ENCODE results near the gene PTPRE. TPM values are rescaled to one million over a fixed set of nuclear protein-coding genes. Genes with fewer than 3 reads are reported as not detected.

PTPRE gene
- total and polyA plus RNA-seq, 9 donors, result 2.1 to 15.5 (median 6.9) TPM

- Histone ChIP-seq H3K9me3 (no peaks in the 10 kb centered on the region), H3K4me3 (no peak overlapping the region), H3K36me3 (no peaks in the 10 kb centered on the region), H3K27me3 (no peaks in the 10 kb centered on the region), H3K4me1 (ENCODE audit: insufficient read depth) (peaks cover 7% of the 10 kb centered on the region), H3K27ac (no peak overlapping the region)
- no peak for DNase-seq
- intact Hi-C loops (cut with DNase I), result no loop called here
- TF ChIP-seq, protein P1, sequence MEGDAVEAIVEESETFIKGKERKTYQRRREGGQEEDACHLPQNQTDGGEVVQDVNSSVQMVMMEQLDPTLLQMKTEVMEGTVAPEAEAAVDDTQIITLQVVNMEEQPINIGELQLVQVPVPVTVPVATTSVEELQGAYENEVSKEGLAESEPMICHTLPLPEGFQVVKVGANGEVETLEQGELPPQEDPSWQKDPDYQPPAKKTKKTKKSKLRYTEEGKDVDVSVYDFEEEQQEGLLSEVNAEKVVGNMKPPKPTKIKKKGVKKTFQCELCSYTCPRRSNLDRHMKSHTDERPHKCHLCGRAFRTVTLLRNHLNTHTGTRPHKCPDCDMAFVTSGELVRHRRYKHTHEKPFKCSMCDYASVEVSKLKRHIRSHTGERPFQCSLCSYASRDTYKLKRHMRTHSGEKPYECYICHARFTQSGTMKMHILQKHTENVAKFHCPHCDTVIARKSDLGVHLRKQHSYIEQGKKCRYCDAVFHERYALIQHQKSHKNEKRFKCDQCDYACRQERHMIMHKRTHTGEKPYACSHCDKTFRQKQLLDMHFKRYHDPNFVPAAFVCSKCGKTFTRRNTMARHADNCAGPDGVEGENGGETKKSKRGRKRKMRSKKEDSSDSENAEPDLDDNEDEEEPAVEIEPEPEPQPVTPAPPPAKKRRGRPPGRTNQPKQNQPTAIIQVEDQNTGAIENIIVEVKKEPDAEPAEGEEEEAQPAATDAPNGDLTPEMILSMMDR (IDR thresholded peaks at IDR 0.05), result no peak
- TF ChIP-seq EP300 (IDR thresholded peaks at IDR 0.05) (no peak), POLR2A (IDR thresholded peaks at IDR 0.05) (no peak)
- WGBS, 3 donors, result 90 to 93% (median 91%) methylated on average over 24 of the region's 24 CpGs
Observed at GRCh38 chr10:127971101-127971946, 64.4 kb downstream of the PTPRE start.

- no peak for DNase-seq
- 91 to 94% (median 94%) methylated on average over 12 of the region's 12 CpGs for WGBS, 3 donors
- intact Hi-C loops (cut with DNase I), result no loop called here
- Histone ChIP-seq H3K4me3 (no peak overlapping the region), H3K4me1 (ENCODE audit: insufficient read depth) (peaks cover 11% of the 10 kb centered on the region), H3K27ac (no peak overlapping the region), H3K9me3 (no peaks in the 10 kb centered on the region), H3K36me3 (no peaks in the 10 kb centered on the region), H3K27me3 (no peaks in the 10 kb centered on the region)
- TF ChIP-seq POLR2A (IDR thresholded peaks at IDR 0.05) (no peak), EP300 (IDR thresholded peaks at IDR 0.05) (no peak)
- TF ChIP-seq, protein P1 (IDR thresholded peaks at IDR 0.05), result no peak
Observed at GRCh38 chr10:127971963-127972615, 65.2 kb downstream of the PTPRE start.

DNA sequence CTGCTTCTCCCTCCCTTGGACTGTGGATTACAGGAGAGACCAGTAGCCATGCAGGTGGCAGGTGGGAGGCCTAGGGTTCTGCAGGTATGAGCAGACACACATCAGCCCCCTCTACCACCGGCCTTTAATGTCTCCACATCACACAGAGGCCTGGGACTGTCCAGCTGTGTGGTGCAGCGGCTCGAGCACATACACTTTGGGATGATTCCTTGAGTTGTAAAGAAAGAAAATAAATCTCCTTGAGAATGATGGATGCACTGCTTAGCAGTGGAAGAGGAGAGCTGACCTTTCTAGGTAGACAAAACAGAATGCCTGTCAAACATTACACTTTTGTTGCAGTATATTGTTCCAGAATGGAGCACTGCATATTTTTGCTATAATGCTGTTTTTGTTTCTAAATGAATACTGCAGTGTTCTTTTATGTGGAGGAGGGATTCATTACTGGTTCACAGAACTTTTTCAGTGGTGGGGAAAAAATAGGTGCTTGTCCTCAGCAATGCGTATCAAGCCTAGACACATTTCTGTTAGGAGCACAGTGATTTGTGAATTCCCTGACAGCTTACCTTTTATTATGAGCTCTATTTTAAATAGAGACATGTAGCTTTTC lies 66.0 kb downstream of the PTPRE start:
- WGBS, 3 donors, result 72 to 81% (median 80%) methylated on average over 4 of the region's 4 CpGs
- no peak overlapping the region for H3K27ac ChIP-seq

DNA sequence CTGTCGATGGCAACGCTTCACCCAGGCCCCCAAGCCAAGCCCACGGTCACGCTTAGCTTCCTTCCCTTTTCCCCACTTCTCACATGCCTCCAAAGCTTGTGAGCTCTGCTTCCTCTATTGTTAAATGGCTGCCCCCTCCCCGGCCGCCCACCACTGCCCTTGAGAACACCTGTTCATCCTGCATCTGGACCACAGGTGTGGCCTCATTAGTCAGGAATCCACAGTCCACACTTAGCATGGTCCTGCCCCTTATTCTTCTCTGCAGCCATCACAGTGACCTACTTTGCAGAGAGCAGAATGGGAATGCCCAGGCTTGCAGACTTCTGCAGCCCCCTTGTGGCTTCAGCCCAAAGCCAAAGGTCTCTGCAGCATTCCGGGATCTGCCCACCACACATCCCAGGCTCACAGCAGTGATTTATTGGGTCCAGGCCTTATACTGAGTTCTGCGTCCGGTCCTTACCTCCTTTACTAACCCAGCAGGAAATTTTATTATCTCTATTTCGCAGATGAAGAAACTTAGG lies 66.9 kb downstream of the PTPRE start:
- no peak for DNase-seq
- H3K27ac ChIP-seq, result no peak overlapping the region
- no peaks in the 10 kb centered on the region for H3K27me3 ChIP-seq
- intact Hi-C loops (cut with DNase I), result no loop called here
- H3K4me1 ChIP-seq (ENCODE audit: insufficient read depth), result peaks cover 17% of the 10 kb centered on the region
- no peak overlapping the region for H3K4me3 ChIP-seq
- WGBS, 3 donors, result 25 to 46% (median 32%) methylated on average over 10 of the region's 10 CpGs
- H3K36me3 ChIP-seq, result no peaks in the 10 kb centered on the region
- no peaks in the 10 kb centered on the region for H3K9me3 ChIP-seq
- no peak for TF ChIP-seq POLR2A (IDR thresholded peaks at IDR 0.05)
- TF ChIP-seq, protein P1 (IDR thresholded peaks at IDR 0.05), result no peak
- TF ChIP-seq EP300 (IDR thresholded peaks at IDR 0.05), result no peak

More for the DNA sequence above, 66.0 kb downstream of the PTPRE start:
- TF ChIP-seq EP300 (IDR thresholded peaks at IDR 0.05) (no peak), POLR2A (IDR thresholded peaks at IDR 0.05) (no peak)
- TF ChIP-seq, protein P1 (IDR thresholded peaks at IDR 0.05), result no peak
- no peaks in the 10 kb centered on the region for H3K36me3 ChIP-seq
- no peak overlapping the region for H3K4me3 ChIP-seq
- peaks cover 14% of the 10 kb centered on the region for H3K4me1 ChIP-seq (ENCODE audit: insufficient read depth)
- intact Hi-C loops (cut with DNase I), result no loop called here
- no peak for DNase-seq
- no peaks in the 10 kb centered on the region for H3K9me3 ChIP-seq
- H3K27me3 ChIP-seq, result no peaks in the 10 kb centered on the region
